ENCODE data around the gene SH3YL1. TPM values are rescaled to one million over a fixed set of nuclear protein-coding genes. Genes with fewer than 3 reads are reported as not detected.
A peak's percentile ranks its signal among the peaks of the same experiment; 100 is the strongest.

SH3YL1 gene
- total RNA-seq, 3 donors from 2014 or later = 49.5 to 102 (median 92.3) TPM

DNA sequence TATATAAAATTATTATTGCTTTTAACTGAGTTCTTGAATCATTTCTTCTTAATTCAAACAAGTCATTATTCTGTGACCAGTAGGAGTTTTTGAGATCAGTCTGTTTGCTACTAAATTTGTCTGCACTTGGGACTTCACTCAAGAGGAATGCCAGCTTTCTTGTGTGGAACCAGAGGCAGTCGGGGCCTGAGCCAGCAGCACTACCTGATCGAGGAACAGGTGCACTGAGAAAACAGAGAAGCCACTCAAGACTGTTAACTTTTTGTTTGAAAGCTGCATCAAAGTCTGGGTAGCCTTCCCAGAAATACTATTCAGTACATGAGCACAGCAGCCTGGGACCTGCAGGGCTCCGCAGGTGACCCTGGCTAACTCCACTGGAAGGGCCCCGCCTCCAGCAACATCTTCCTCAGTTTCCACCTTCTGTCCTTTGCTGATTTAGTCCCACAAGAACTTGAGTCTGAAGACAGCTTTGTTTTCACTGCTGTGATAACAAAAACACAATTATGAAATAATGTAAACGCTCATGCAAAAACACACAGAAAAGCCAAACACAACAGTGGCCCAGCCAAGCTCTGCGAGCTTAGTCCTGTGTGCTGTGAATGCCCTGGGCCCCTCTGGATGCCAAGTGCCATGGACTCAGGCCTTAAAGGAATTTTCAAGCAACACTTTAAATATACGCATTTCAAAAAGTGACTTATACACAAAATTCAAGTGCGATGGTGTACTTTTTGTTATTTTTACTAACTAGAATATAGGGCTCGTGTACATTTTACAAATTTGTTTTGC lies 62.0 kb downstream of the SH3YL1 start:
- Histone ChIP-seq H3K36me3 (ENCODE audit: low read depth) (no peaks in the 10 kb centered on the region), H3K4me1 (ENCODE audit: low read depth) (no peaks in the 10 kb centered on the region), H3K9me3 (no peaks in the 10 kb centered on the region), H3K4me3 (no peak overlapping the region)
- TF ChIP-seq CTCF (IDR thresholded peaks at IDR 0.05) = no peak
- intact Hi-C loops (cut with DNase I, micrococcal nuclease) = no loop called here
- no peak for DNase-seq
- ATAC-seq = no peak

DNA sequence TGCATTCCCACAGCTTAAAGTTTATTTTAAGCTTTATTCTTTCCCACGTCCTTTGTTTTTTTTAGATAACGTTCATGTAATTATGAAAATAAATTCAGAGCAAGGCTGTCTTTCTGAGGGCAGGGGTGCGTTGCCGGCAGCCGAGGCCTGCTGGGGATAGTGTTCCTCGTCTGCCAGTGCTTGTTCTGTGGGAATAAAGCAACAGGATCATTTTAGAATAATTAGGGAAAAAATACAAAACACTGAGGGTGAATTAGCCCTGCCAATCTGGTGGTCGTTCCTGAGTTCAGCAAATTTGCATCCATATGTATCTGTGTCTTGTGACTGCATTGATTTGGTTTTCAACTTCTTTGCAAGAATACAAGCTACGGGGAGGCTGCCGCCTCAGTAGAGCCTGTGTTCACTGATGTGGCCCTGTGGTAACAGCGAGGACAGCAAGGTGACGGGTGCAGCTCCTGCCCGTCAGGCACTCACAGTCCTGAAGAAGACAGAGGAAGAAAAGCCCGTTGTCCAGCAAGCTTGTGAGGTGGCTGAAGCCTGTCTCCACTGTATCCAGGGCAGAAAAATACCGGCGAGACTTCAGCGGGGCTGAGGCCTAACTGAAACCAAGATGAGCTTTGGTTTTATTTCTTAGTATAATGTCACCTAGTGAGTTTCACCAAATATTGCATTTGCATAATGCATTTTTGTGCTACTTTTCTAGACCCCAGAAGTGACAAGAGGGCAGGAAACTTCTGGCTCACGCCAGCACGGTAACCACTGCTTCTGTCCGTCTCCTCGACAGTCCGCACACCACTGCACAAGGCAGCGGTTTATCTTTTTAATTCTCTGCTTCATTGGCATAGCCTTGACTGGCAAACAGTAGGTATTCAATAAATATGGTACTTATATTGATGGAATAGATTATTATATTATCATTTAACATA lies 64.5 kb downstream of the SH3YL1 start:
- DNase-seq = no peak
- intact Hi-C loops (cut with DNase I, micrococcal nuclease) = no loop called here
- Histone ChIP-seq H3K4me3 (no peak overlapping the region), H3K4me1 (ENCODE audit: low read depth) (no peaks in the 10 kb centered on the region), H3K9me3 (no peaks in the 10 kb centered on the region), H3K36me3 (ENCODE audit: low read depth) (no peaks in the 10 kb centered on the region)
- TF ChIP-seq CTCF (IDR thresholded peaks at IDR 0.05) = no peak
- ATAC-seq = no peak

- DNase-seq = no peak
- Histone ChIP-seq H3K36me3 (ENCODE audit: low read depth) (no peaks in the 10 kb centered on the region), H3K4me1 (ENCODE audit: low read depth) (no peaks in the 10 kb centered on the region), H3K4me3 (no peak overlapping the region), H3K9me3 (no peaks in the 10 kb centered on the region)
- no peak for ATAC-seq
- TF ChIP-seq CTCF (IDR thresholded peaks at IDR 0.05) = no peak
- intact Hi-C loops (cut with DNase I, micrococcal nuclease) = no loop called here
These were observed 67.4 kb downstream of the SH3YL1 start for GRCh38 chr2:196406-196805.

DNA sequence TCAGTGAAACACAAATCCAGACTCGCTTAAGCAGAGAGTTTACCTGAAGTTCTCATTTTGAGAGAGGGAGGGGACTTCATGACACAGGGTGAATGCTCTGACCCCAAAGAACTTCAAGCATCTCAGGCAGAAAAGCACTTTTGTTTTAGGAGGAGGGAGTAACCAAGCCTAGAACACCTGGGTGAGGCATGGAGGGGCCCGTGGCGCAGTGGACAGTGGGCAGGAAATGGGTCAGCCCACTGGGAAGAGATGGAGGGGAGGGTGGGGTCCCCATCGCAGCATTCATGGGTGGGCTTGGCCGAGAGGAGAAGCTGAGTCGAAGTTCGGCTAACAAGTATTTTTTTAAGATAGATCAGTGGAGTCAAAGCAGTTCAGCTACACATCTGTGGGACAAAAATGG lies 67.9 kb downstream of the SH3YL1 start:
- no peak for DNase-seq
- H3K4me1 ChIP-seq (ENCODE audit: low read depth) = no peaks in the 10 kb centered on the region
- intact Hi-C loops (cut with DNase I, micrococcal nuclease) = no loop called here
- no peak for TF ChIP-seq CTCF (IDR thresholded peaks at IDR 0.05)
- H3K36me3 ChIP-seq (ENCODE audit: low read depth) = no peaks in the 10 kb centered on the region
- no peak overlapping the region for H3K4me3 ChIP-seq
- no peak for ATAC-seq
- H3K9me3 ChIP-seq = no peaks in the 10 kb centered on the region

DNA sequence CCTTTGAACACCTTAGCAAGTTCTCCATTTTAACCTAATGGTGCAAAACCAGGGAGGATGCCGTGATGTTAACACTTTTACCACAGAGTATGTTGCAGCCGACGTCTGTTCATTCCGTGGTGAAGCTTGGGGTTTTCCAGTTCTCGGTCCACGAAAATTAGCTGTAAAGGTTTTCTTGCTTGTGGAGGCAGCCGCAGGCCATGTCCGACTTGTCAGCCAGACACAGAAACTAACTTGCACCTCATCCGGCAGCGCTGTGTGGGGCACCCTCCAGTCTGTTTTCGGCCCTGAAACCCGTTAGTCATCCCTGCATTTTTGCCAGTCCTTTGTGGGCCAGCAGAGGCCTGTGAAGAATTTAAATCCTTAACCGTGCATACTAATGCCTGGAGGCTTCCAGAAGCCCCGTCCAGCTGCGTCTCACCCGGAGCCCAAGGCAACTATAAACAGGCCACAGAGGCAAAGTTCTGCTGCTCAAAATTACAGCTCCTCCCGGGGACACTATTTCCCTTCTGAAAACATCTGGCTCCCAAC lies 70.6 kb downstream of the SH3YL1 start:
- no peak for DNase-seq
- H3K36me3 ChIP-seq (ENCODE audit: low read depth) = no peaks in the 10 kb centered on the region
- H3K9me3 ChIP-seq = peaks cover 4% of the 10 kb centered on the region
- TF ChIP-seq CTCF (IDR thresholded peaks at IDR 0.05) = no peak
- intact Hi-C loops (cut with DNase I, micrococcal nuclease) = no loop called here
- H3K4me3 ChIP-seq = no peak overlapping the region
- H3K4me1 ChIP-seq (ENCODE audit: low read depth) = no peaks in the 10 kb centered on the region
- peak; percentile 10 for ATAC-seq
